Bronchial epithelial cell (primary cell): Measurements from ENCODE around the gene FAM237B. TPM values are rescaled to one million over a fixed set of nuclear protein-coding genes. Genes with fewer than 3 reads are reported as not detected.

Experiments used
- DNase-seq: peaks from one replicate; pipeline ENCODE4 v3.0.0-alpha.2; 2010; ENCODE audit warnings: low read depth
- FAIRE-seq: peaks from 2 replicates; lab custom pipeline; 2011; peaks lifted over from hg19 to GRCh38; lab: Jason Lieb, UNC
- H3K27me3 ChIP-seq: 2 replicates; pipeline ENCODE4 v1.5.1; 2011; ENCODE audit warnings: low read length; ENCODE audit not compliant: control insufficient read depth, insufficient read depth
- H3K36me3 ChIP-seq: 2 replicates; pipeline ENCODE4 v1.5.1; 2011; ENCODE audit warnings: low read length; ENCODE audit not compliant: control insufficient read depth, insufficient read depth
- H3K4me3 ChIP-seq: 2 replicates; pipeline ENCODE4 v1.5.1; 2011; ENCODE audit warnings: mild to moderate bottlenecking, low read depth, low read length, control low read depth
- total RNA-seq: library from RNA; depleted of rRNA; stranded (reverse); fragments of >200 nt; gene quantifications from 2 replicates; pipeline ENCODE4 v1.2.1, GENCODE V29; 2014
- TF ChIP-seq, protein P1 (sequence below): IDR thresholded peaks from 2 replicates; pipeline ENCODE4 v1.5.1; 2011; ENCODE audit warnings: mild to moderate bottlenecking, moderate library complexity, low read length, control low read depth, inconsistent platforms; ENCODE audit not compliant: insufficient read depth, severe bottlenecking

Gene FAM237B
- total RNA-seq, 1 donor from 2014 or later, result not detected

DNA sequence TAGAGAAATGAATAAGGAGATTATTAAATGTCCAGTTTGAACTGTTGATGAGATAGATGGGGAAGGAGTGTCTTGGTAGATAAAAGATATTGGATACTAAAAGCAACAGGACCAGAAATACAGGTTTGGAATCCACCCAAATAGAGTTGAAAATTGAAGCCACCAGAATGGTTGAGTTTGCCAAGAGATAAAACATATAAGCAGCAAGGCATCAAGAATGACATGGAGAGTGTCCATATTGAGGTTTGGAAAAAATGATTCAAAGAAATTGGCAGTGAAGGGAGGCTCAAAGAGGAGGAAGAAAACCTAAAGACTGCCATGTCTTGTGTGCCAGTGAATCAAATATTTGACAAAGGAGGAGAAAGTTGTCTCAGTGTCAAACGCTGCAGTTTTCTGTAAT lies 51.9 kb downstream of the FAM237B start:
- FAIRE-seq, result no peak
- DNase-seq, result no peak
- Histone ChIP-seq H3K36me3 (no peaks in the 10 kb centered on the region), H3K27me3 (no peaks in the 10 kb centered on the region), H3K4me3 (no peak overlapping the region)
- TF ChIP-seq, protein P1, sequence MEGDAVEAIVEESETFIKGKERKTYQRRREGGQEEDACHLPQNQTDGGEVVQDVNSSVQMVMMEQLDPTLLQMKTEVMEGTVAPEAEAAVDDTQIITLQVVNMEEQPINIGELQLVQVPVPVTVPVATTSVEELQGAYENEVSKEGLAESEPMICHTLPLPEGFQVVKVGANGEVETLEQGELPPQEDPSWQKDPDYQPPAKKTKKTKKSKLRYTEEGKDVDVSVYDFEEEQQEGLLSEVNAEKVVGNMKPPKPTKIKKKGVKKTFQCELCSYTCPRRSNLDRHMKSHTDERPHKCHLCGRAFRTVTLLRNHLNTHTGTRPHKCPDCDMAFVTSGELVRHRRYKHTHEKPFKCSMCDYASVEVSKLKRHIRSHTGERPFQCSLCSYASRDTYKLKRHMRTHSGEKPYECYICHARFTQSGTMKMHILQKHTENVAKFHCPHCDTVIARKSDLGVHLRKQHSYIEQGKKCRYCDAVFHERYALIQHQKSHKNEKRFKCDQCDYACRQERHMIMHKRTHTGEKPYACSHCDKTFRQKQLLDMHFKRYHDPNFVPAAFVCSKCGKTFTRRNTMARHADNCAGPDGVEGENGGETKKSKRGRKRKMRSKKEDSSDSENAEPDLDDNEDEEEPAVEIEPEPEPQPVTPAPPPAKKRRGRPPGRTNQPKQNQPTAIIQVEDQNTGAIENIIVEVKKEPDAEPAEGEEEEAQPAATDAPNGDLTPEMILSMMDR, result no peak

DNA sequence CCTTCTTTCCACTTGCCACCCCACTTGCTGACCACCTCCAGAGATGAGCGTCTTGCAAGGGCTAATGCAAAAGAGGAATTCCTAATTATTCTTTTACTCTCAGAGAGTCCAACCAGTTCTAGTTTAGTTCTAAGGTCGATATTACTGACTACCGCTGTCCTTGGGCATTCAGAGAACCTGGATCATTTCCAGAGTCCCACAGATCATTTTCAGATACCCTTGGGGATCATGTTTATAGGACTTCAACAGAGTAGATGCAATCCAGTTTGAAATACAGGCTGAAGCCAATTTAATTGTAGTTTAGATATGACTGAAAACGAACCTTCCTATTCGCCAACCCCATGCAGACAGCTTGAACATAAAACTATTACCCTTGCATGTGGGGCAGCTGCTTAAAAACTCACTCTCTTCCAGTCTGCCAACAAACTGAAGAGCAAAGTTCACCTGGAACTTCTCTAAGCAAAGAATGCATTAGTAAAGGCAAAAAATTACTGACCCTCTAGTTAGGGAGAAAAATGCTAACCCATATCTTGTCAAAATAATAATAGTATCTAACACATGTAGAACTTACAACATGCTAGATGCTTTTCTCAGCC lies 53.7 kb downstream of the FAM237B start:
- TF ChIP-seq, protein P1, result no peak
- Histone ChIP-seq H3K36me3 (no peaks in the 10 kb centered on the region), H3K4me3 (no peak overlapping the region), H3K27me3 (no peaks in the 10 kb centered on the region)
- FAIRE-seq (no peak), DNase-seq (no peak)

DNA sequence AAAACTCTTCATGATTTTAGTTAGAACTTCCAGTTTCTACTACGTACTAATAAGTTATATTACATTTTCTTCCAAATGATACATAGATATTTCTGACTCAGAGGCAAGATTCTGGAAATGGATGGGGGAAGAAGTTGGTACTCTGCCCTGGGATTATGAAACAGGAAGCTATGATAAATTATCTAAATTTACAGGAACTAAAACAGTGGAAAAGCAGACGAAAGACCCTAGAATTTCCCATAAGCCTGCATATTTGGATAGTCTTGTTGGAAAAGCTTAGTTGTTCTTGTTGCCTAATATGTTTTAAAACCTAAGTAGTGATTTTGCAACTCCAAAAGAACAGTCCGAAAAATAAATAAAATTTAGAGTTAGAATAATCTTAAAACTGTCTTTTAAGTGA lies 54.3 kb downstream of the FAM237B start:
- no peaks in the 10 kb centered on the region for H3K27me3 ChIP-seq
- no peak overlapping the region for H3K4me3 ChIP-seq
- H3K36me3 ChIP-seq, result no peaks in the 10 kb centered on the region
- peak; percentile 30 for DNase-seq
- FAIRE-seq, result no peak
- TF ChIP-seq, protein P1, result no peak

Other genes starting within 250 kb of the FAM237B start
- gene STEAP1, start 166.8 kb downstream of the FAM237B start, total RNA-seq, result 10.0 and 12.7 TPM in 2 replicates
- 3.9 and 4.5 TPM in 2 replicates for gene STEAP2, start 109.6 kb downstream of the FAM237B start, total RNA-seq
- gene CFAP69, start 76.1 kb downstream of the FAM237B start, total RNA-seq, result 0.53 and 2.3 TPM in 2 replicates
- gene GTPBP10, start 25.4 kb upstream of the FAM237B start, total RNA-seq, result 16.8 and 17.3 TPM in 2 replicates
- 59.5 and 89.7 TPM in 2 replicates for gene CLDN12, start 82.2 kb upstream of the FAM237B start, total RNA-seq
- not detected in 2 replicates for gene PTTG1IP2, start 148.3 kb upstream of the FAM237B start, total RNA-seq